Measurements from ENCODE around the gene KCNH5.

Gene KCNH5

DNA sequence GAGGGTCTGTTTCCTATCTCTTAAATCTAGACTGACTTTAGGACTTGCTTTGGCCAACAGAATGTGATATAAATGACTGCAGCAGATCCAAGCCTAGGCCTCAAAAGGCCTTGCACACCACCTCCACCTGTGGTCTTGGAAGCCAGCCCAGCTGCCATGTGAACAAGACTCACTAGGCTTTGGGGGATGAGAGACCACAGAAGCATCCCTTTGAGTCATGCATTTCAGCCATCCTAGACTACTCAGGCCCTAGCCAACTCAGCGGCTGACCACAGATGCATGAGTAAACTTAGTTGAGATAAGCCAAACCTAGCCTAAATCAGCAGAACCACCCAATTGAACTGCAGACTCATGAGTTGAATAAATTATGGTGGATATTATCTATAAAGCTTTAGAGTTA, 87.7 kb downstream of the KCNH5 start:
- DNase-seq (ENCODE audit: extremely low spot score): no peak
- ChIA-PET POLR2A (no interaction called here), CTCF (no interaction called here)
- no peak for TF ChIP-seq SP1 (IDR thresholded peaks at IDR 0.05)
- no peak for TF ChIP-seq ELF4 (IDR thresholded peaks at IDR 0.05)
- no peak for TF ChIP-seq BHLHE40 (IDR thresholded peaks at IDR 0.05; ENCODE audit: borderline replicate concordance)
- TF ChIP-seq FOXA1 (IDR thresholded peaks at IDR 0.05): no peak
- TF ChIP-seq ZNF384 (IDR thresholded peaks at IDR 0.05): no peak
- no peak for TF ChIP-seq LEF1 (IDR thresholded peaks at IDR 0.05; ENCODE audit: borderline replicate concordance)
- TF ChIP-seq NFRKB (IDR thresholded peaks at IDR 0.05): no peak
- no peak for TF ChIP-seq ARNT (IDR thresholded peaks at IDR 0.05)
- no peak for TF ChIP-seq L3MBTL2 (conservative IDR thresholded peaks at IDR 0.05)
- no peak for TF ChIP-seq FOXK2 (IDR thresholded peaks at IDR 0.05)
- TF ChIP-seq SUZ12 (IDR thresholded peaks at IDR 0.05): no peak
- no peak for TF ChIP-seq FOXM1 (IDR thresholded peaks at IDR 0.05; ENCODE audit: borderline replicate concordance)

DNA sequence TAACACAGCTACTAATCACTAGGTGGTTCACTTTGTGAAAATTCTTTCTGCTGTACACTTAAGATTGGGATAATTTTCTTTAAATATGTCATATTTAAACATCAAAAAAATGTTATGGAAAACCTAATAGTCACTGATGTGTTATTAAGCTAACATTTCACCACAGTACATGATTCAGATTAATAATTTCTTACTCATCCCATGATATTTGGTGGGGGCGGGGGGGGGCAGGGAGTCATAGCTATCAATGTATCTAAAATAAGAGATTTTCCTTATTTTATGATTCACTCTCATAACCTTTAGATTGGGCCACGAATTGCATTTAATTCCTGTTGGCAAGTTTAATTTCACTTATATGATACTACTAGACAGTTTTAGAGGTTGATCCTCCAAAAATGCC, 88.8 kb downstream of the KCNH5 start:
- CTCF ChIA-PET: no interaction called here
- TF ChIP-seq FOXK2 (IDR thresholded peaks at IDR 0.05): no peak
- no peak for TF ChIP-seq BHLHE40 (IDR thresholded peaks at IDR 0.05; ENCODE audit: borderline replicate concordance)
- TF ChIP-seq HDGF (IDR thresholded peaks at IDR 0.05; ENCODE audit: borderline replicate concordance): no peak
- TF ChIP-seq SUZ12 (IDR thresholded peaks at IDR 0.05): no peak
- TF ChIP-seq ARNT (IDR thresholded peaks at IDR 0.05): no peak
- no peak for TF ChIP-seq NFRKB (IDR thresholded peaks at IDR 0.05)
- no peak for TF ChIP-seq FOXM1 (IDR thresholded peaks at IDR 0.05; ENCODE audit: borderline replicate concordance)
- TF ChIP-seq, protein P1, sequence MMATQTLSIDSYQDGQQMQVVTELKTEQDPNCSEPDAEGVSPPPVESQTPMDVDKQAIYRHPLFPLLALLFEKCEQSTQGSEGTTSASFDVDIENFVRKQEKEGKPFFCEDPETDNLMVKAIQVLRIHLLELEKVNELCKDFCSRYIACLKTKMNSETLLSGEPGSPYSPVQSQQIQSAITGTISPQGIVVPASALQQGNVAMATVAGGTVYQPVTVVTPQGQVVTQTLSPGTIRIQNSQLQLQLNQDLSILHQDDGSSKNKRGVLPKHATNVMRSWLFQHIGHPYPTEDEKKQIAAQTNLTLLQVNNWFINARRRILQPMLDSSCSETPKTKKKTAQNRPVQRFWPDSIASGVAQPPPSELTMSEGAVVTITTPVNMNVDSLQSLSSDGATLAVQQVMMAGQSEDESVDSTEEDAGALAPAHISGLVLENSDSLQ (IDR thresholded peaks at IDR 0.05): no peak
- no peak for TF ChIP-seq TARDBP (IDR thresholded peaks at IDR 0.05)
- no peak for TF ChIP-seq FOXA1 (IDR thresholded peaks at IDR 0.05)
- no peak for TF ChIP-seq CTBP1 (IDR thresholded peaks at IDR 0.05; ENCODE audit: borderline replicate concordance)
- no peak for TF ChIP-seq SP1 (IDR thresholded peaks at IDR 0.05)
- TF ChIP-seq L3MBTL2 (conservative IDR thresholded peaks at IDR 0.05): no peak
- TF ChIP-seq ZNF384 (IDR thresholded peaks at IDR 0.05): no peak
- no peak for DNase-seq (ENCODE audit: extremely low spot score)
- POLR2A ChIA-PET: no interaction called here

DNA sequence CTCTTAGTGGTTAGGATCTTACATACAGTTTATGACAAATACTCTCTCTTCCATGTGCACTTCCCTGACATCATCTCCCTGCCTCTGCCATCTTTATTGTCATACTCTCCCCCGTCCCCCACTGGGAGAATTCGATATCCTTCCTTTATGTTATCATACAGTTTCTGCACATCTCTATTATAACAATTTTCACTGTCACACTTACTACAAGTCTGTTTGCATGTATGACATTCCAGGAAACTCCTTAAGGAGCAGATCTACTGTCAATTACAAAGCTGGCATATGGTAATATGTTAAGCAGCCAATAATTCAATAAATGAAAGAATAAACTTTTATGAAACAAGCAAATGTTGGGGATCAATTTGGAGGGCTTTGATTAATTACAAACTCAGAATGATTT, 91.1 kb downstream of the KCNH5 start:
- no peak for TF ChIP-seq SUZ12 (IDR thresholded peaks at IDR 0.05)
- DNase-seq (ENCODE audit: extremely low spot score): no peak
- POLR2A ChIA-PET: no interaction called here
- CTCF ChIA-PET: no interaction called here

DNA sequence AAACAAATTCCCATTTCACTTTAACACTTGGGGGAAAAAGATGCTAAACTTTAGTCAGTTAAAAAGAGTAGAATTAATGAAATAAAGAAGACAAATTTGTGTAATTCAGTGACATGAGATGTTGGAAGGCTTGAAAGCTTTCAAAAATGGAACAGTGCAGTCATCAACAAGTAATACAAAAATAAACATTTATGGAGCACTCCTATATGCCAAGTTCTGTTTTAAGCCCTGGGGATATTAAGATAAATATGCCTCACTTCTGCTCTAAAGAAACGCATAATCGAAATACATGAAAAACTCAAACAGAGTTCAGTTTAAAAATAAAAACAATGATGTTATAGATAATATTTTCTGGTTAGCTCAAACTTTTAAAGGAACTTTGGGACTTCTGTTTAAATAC, 93.0 kb downstream of the KCNH5 start:
- TF ChIP-seq ELF4 (IDR thresholded peaks at IDR 0.05) (no peak), SP1 (IDR thresholded peaks at IDR 0.05) (no peak), CTBP1 (IDR thresholded peaks at IDR 0.05; ENCODE audit: borderline replicate concordance) (no peak), FOXA1 (IDR thresholded peaks at IDR 0.05) (no peak), FOXM1 (IDR thresholded peaks at IDR 0.05; ENCODE audit: borderline replicate concordance) (no peak)

DNA sequence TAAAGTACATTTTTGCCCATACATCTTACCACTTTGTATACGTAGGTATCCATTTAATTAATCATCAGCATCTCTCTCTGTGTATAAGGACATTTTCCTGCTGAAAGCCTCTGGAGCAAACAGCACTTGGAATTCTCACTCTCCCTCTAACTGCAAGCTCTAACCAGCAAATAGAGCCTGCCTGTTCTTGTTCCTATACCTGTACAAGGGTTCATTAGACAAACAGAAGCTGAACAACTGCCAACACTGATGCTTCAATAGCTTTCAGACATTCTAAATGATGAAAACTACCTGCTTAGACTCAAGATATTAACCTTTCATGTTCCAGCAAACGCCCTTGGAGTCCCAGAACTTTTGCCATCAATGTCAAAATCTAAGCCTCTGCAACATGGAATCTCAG, 98.0 kb downstream of the KCNH5 start:
- no peak for TF ChIP-seq FOXA1 (IDR thresholded peaks at IDR 0.05)
- no peak for TF ChIP-seq HDGF (IDR thresholded peaks at IDR 0.05; ENCODE audit: borderline replicate concordance)
- no peak for TF ChIP-seq ZNF384 (IDR thresholded peaks at IDR 0.05)
- TF ChIP-seq NFRKB (IDR thresholded peaks at IDR 0.05): no peak
- TF ChIP-seq BHLHE40 (IDR thresholded peaks at IDR 0.05; ENCODE audit: borderline replicate concordance): no peak
- no peak for TF ChIP-seq FOXM1 (IDR thresholded peaks at IDR 0.05; ENCODE audit: borderline replicate concordance)
- TF ChIP-seq ELF4 (IDR thresholded peaks at IDR 0.05): no peak
- TF ChIP-seq FOXK2 (IDR thresholded peaks at IDR 0.05): no peak
- no peak for TF ChIP-seq SP1 (IDR thresholded peaks at IDR 0.05)
- TF ChIP-seq ARNT (IDR thresholded peaks at IDR 0.05): no peak
- TF ChIP-seq, protein P1 (IDR thresholded peaks at IDR 0.05): no peak
- CTCF ChIA-PET: no interaction called here
- POLR2A ChIA-PET: no interaction called here
- no peak for DNase-seq (ENCODE audit: extremely low spot score)

More for the DNA sequence above, 93.0 kb downstream of the KCNH5 start:
- ChIA-PET CTCF (no interaction called here), POLR2A (no interaction called here)
- DNase-seq (ENCODE audit: extremely low spot score): no peak

DNA sequence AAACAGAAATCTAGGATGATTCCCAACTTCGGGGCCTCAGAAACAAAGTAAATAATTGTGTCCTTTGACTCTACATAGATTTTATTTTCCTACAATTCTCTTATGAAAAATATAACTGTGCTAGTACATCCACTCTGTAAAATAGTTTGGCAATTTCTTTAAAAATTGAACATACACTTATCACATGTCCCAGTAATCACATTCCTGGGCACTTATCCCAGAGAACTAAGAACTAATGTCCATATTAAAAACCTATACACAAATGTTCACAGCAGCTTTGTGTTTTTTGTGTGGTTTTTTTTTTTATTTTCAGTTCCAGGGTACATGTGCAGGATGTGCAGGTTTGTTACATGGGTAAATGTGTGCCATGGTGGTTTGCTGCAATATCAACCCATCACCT, 99.0 kb downstream of the KCNH5 start:
- no peak for DNase-seq (ENCODE audit: extremely low spot score)
- ChIA-PET CTCF (no interaction called here), POLR2A (no interaction called here)
- TF ChIP-seq FOXK2 (IDR thresholded peaks at IDR 0.05): no peak
- TF ChIP-seq LEF1 (IDR thresholded peaks at IDR 0.05; ENCODE audit: borderline replicate concordance): no peak
- no peak for TF ChIP-seq ZNF384 (IDR thresholded peaks at IDR 0.05)
- TF ChIP-seq FOXA1 (IDR thresholded peaks at IDR 0.05): no peak
- no peak for TF ChIP-seq BHLHE40 (IDR thresholded peaks at IDR 0.05; ENCODE audit: borderline replicate concordance)
- TF ChIP-seq SUZ12 (IDR thresholded peaks at IDR 0.05): no peak
- TF ChIP-seq NFRKB (IDR thresholded peaks at IDR 0.05): no peak
- TF ChIP-seq FOXM1 (IDR thresholded peaks at IDR 0.05; ENCODE audit: borderline replicate concordance): no peak
- TF ChIP-seq TARDBP (IDR thresholded peaks at IDR 0.05): no peak
- no peak for TF ChIP-seq ARNT (IDR thresholded peaks at IDR 0.05)

DNA sequence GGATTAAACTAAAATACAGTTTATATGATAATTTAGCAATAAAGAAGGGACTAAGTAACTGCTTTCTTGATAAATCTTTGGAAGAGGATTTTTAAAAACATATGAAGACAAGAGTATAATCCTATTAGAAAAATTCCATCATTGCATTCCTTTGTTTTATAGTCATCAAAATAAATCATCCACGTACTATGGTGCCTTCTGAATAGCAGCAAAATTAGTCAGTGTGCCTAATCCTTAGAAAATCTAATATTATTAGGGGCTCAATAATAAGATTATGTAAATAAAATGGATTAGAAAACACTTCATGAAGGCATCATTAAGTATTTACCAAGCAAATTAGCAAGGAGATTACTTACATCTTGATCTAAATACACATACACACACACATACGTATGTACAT, 102.1 kb downstream of the KCNH5 start:
- ChIA-PET CTCF (no interaction called here), POLR2A (no interaction called here)
- TF ChIP-seq, protein P1 (IDR thresholded peaks at IDR 0.05): no peak
- TF ChIP-seq FOXA1 (IDR thresholded peaks at IDR 0.05) (no peak), SP1 (IDR thresholded peaks at IDR 0.05) (no peak), NFRKB (IDR thresholded peaks at IDR 0.05) (no peak), LEF1 (IDR thresholded peaks at IDR 0.05; ENCODE audit: borderline replicate concordance) (no peak), HDGF (IDR thresholded peaks at IDR 0.05; ENCODE audit: borderline replicate concordance) (no peak)
- no peak for DNase-seq (ENCODE audit: extremely low spot score)

Data from HEK293T (cell line).